Dermis blood vessel endothelial cell (primary cell): Measurements from ENCODE around the gene XYLT1. TPM values are rescaled to one million over a fixed set of nuclear protein-coding genes. Genes with fewer than 3 reads are reported as not detected.

ENCODE experiments used
- DNase-seq: peaks from one replicate; pipeline ENCODE4 v3.0.0; 2010
- total RNA-seq: library from RNA; depleted of rRNA; stranded (reverse); fragments of >200 nt; gene quantifications from 2 replicates; pipeline ENCODE4 v1.2.3, GENCODE V29; 2014

Gene XYLT1
- total RNA-seq, 1 donor from 2014 or later, result 2.0 TPM

GRCh38 chr16:17177242-17177958, 293.4 kb downstream of the XYLT1 start:
- no peak for DNase-seq

GRCh38 chr16:17176199-17176598, 294.6 kb downstream of the XYLT1 start:
- no peak for DNase-seq

- no peak for DNase-seq
These were observed 297.5 kb downstream of the XYLT1 start for GRCh38 chr16:17173281-17173680.

GRCh38 chr16:17171250-17172143, 299.3 kb downstream of the XYLT1 start:
- no peak for DNase-seq

- no peak for DNase-seq
These were observed 300.3 kb downstream of the XYLT1 start for GRCh38 chr16:17170435-17170834.

- no peak for DNase-seq
These were observed 302.6 kb downstream of the XYLT1 start for GRCh38 chr16:17168181-17168580.

- DNase-seq, result no peak
These were observed 304.7 kb downstream of the XYLT1 start for GRCh38 chr16:17166095-17166494.

GRCh38 chr16:17162560-17162959, 308.2 kb downstream of the XYLT1 start:
- no peak for DNase-seq

GRCh38 chr16:17160920-17161431, 309.8 kb downstream of the XYLT1 start:
- no peak for DNase-seq

- no peak for DNase-seq
These were observed 310.4 kb downstream of the XYLT1 start for GRCh38 chr16:17160285-17160853.

- no peak for DNase-seq
These were observed 311.1 kb downstream of the XYLT1 start for GRCh38 chr16:17159617-17160016.

GRCh38 chr16:17155936-17156335, 314.8 kb downstream of the XYLT1 start:
- no peak for DNase-seq

- DNase-seq, result no peak
These were observed 315.3 kb downstream of the XYLT1 start for GRCh38 chr16:17155485-17155884.

GRCh38 chr16:17154981-17155380, 315.8 kb downstream of the XYLT1 start:
- DNase-seq, result no peak

GRCh38 chr16:17152311-17152710, 318.4 kb downstream of the XYLT1 start:
- no peak for DNase-seq

GRCh38 chr16:17151335-17151734, 319.4 kb downstream of the XYLT1 start:
- DNase-seq, result no peak

GRCh38 chr16:17149904-17150483, 320.8 kb downstream of the XYLT1 start:
- DNase-seq, result no peak

- DNase-seq, result no peak
These were observed 322.8 kb downstream of the XYLT1 start for GRCh38 chr16:17147942-17148341.

- no peak for DNase-seq
These were observed 325.7 kb downstream of the XYLT1 start for GRCh38 chr16:17145029-17145428.

GRCh38 chr16:17144431-17144830, 326.3 kb downstream of the XYLT1 start:
- DNase-seq, result no peak

GRCh38 chr16:17143546-17144419, 327.0 kb downstream of the XYLT1 start:
- no peak for DNase-seq

GRCh38 chr16:17138801-17139200, 332.0 kb downstream of the XYLT1 start:
- DNase-seq, result no peak
